Activated CD4-positive, alpha-beta T cell treated with anti-CD3 and anti-CD28 coated beads, Interleukin-2, amount 50 U/mL, for 4 hours (primary cell): ENCODE data around the gene ITPR1.
A peak's percentile ranks its signal among the peaks of the same experiment; 100 is the strongest.
"Not testable (repeated sequence)": the region's sequence is repeated elsewhere in the genome, so short reads cannot be mapped to it uniquely, and the experiment has no call there.

Experiments
- DNase-seq, 2 experiments: peaks; one replicate each; pipeline ENCODE4 v3.0.0-alpha.2; 2020

ITPR1 gene

DNA sequence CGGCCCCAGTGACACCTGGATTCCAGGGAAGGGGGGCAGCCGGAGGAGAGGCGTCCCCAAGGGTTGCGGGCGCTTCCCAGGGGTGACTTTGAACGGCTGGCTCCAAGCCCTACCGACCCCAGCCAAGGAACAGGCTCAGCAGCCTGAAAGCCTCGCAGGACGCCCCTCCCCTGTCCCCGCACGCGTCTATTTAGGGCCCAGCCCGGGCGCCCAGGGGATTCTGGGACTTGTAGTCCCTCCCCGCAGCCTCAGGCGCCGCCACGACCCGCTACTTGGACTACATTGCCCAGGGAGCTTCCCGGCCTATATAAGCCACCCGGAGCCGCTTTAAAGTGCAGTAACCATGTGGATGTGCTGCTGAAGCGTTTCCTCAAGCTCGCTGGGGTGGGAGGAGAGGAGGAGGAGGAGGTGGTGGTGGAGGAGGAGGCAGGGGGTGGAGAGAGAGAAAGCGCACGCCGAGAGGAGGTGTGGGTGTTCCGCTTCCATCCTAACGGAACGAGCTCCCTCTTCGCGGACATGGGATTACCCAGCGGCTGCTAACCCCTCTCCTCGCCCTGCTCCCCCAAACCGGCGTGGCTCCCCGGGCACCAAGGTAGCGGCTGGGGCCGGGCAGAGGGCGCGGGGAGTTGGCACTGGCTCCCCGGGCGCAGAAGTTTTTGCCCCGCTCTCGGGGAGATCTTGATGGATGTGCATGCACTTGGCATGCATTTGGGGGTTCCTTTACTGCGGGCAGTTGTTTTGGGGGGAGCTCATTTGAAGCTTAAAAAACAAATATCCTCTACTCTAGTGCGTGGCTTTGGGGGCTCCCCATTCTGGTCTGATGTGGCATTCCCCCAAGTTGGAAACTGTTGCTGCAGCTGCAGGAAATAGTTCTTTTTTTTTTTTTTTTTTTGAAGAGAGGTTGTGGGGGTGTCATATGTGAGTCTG, at the start of gene ITPR1:
TSS of gene ITPR1 (plus strand) at position 335 of the 927 bp plus-strand sequence. CDS start 23,144 bp downstream, outside the sequence.
- peak; percentile 99 for DNase-seq

GRCh38 chr3:4447295-4447999, 45.7 kb upstream of the ITPR1 start:
- no peak for DNase-seq

- no peak for DNase-seq
These were observed 45.0 kb upstream of the ITPR1 start for GRCh38 chr3:4448187-4448586.

GRCh38 chr3:4449043-4449805, 43.9 kb upstream of the ITPR1 start:
- DNase-seq, result no peak

DNA sequence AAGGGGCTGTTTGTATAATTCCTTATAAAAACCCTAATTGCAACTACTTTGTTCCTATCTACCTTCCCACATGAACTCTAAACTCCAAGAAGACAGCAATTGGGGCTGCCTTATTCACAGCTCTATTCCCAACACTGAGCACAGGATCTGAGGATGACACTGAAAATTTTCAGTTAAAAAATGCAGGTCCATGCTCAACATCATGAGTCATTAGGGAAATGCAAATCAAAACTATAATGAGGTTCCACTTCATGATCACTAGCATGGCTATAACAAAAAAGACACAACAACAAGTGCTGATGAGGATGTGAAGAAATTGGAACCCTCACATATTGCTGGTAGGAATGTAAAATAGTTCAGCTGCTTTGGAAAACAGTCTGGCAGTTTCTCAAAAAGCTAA, 39.0 kb upstream of the ITPR1 start:
- no peak for DNase-seq

DNA sequence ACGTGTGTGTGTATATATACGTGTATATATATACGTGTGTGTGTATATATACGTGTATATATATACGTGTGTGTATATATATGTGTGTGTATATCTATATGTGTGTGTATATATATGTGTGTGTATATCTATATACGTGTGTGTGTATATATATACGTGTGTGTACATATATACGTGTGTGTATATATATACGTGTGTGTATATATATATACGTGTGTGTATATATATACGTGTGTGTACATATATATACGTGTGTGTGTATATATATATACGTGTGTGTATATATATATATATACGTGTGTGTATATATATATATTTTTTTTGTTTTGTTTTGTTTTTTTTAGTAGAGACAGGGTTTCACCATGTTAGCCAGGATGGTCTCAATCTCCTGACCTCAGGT, 36.4 kb upstream of the ITPR1 start:
- DNase-seq, result not testable (repeated sequence)

DNA sequence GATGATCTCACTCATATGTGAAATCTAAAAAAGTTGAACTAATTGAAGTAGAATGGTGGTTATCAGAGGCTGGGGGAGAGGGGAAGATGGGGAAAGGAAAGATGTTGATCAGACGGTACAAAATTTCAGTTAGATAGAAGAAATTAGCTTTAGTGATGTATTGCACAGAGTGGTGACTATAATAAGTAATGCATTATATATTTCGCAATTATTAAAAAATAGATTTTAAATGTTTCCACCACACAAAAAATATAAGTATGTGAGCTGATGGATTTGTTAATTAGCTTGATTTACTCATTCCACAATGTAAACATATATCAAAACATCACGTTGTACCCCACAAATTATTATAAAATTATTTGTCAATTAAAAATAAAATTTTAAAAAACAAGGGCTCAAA, 34.2 kb upstream of the ITPR1 start:
- DNase-seq, result no peak

GRCh38 chr3:4460334-4460733, 32.8 kb upstream of the ITPR1 start:
- DNase-seq, result no peak

- no peak for DNase-seq
These were observed 31.6 kb upstream of the ITPR1 start for GRCh38 chr3:4461468-4462090.

- no peak for DNase-seq
These were observed 30.6 kb upstream of the ITPR1 start for GRCh38 chr3:4462369-4463040.

DNA sequence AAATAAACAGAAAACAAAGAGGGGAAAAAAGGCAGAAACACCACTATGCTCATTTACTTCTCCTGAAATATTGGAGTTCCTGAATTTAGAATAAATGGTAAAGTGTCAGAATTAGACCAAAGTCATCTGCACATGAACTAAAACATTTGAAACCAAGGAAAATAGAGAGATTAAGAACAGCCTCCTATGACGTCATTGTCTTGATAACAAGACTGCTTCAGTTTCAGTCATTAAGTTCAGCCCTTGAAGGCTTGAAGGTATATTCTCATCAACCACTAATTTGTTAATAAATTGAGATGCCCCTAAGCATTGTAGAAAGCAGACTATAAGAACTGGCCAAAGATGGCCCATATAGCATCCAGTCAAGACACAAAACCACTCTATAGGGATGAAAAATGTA, 28.6 kb upstream of the ITPR1 start:
- no peak for DNase-seq

GRCh38 chr3:4466741-4467521, 26.2 kb upstream of the ITPR1 start, which contains the start of gene SUMF1:
TSS of gene SUMF1 (minus strand) at chr3:4467269. CDS start at chr3:4467245, 24 bp downstream.
- peak; percentile 57 to 62 for DNase-seq

- DNase-seq, result no peak
These were observed 25.7 kb upstream of the ITPR1 start for GRCh38 chr3:4467522-4467867.

DNA sequence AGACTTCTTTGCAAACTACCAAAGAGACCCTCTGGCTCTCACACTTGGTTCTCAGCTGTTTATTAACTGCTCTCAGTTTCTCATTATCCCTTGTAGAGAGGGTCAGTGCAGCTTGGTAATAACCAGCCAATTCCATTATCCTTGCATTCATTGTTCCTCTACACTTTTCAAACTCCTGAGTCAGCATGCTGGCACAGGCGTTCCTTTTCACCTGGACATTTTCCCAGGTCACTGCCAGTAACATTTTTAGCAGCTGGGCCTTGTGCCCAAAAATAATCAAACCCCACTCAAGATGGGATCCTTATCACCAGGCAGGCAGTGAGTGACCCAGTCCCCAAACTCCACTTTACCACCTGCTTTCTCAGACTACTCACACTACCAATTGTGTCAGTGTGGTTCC, 21.2 kb upstream of the ITPR1 start:
- DNase-seq, result no peak

DNA sequence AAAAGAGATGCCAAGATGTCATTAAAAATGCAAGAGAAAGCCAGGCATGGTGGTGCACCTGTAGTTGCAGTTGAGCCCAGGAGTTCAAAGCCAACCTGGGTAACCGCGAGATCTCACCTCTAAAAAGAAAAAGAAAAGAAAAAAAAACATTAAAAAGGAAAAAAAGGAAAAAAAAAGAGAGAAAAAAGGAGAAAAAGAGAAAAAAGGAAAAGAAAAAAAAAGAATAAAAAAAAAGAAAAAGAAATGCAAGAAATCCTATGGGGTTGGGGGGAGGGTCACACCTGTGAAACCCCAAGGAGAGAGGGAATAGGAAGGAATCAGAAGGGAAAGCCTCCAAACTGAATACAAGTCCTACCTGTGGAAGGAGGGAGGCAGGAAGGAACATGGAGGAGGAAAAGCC, 20.8 kb upstream of the ITPR1 start:
- DNase-seq, result no peak

DNA sequence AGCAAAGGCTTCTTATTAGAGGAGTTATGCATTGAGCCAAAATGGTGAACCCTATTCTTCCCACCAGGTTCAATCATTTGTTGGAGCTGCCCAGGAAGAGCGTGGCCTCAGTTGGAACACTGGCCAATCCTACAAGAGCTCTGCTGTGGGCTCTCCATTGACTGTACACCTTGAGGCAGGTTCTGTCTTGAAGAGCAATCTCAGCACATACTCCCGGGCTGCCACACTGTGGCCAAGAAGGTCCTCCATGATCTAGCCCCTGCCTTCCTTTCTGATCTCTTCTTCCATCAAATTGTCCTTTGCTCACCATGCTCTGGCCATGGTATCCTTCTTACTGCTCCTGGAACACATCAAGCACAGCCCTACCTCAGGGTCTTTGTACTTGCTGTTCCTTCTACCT, 20.4 kb upstream of the ITPR1 start:
- no peak for DNase-seq

DNA sequence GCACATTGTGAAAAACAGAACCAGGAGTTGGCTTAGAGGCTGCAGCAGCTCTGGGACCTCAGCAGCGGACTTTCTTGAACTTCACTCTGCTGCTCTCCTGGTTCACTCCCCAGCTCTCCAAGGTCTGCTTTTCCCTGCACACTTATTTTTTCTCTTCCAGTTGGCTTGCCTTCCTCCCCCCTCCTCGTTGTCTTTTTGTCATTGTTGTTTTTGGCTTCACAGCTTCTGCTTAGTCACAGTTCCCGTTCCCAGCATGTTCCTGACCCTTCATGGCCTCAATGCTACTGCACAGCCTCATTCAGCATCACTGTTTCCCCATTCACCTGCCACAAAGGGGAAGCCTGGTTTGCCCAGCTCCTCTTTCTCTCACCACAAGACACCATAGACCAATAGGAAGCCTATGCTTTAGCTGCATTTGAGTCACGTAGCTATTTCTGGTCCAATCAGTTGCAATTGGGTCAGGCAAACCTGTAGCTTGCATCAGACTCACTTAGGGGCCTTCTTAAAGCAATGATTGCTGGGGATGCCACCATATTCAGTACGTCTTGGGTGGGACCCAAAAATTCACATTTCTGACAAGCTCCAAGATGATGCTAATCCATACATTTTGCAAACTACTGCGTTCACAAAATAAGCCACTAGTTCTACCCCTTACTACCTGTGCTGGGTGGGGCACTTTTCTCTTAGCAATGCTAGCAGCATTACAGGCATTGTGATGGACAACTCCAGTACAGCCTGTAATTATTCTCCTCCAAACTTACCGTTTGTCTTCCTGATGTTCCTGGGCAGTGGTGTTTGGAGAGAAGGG, 18.3 kb upstream of the ITPR1 start:
- no peak for DNase-seq

- no peak for DNase-seq
These were observed 17.3 kb upstream of the ITPR1 start for GRCh38 chr3:4475804-4476203.

DNA sequence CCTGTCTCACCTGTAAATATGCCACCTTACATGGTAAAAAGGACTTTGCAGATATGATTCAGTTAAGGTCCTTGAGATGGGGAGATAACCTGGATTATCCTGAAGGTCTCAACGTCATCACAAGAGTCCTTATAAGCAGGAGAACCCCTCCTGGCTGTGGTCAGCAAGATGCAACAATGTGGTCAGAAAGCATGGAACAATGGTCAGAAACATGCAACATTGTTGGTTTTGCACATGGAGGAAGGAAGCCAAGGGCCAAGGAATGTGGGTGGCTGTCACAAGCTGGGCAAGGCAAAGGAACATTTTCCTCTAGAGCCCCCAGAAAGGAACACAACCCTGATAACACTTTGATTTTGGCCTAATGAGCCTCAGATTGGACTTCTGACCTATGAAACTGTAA, 16.7 kb upstream of the ITPR1 start:
- no peak for DNase-seq

GRCh38 chr3:4478261-4478660, 14.9 kb upstream of the ITPR1 start:
- no peak for DNase-seq

DNA sequence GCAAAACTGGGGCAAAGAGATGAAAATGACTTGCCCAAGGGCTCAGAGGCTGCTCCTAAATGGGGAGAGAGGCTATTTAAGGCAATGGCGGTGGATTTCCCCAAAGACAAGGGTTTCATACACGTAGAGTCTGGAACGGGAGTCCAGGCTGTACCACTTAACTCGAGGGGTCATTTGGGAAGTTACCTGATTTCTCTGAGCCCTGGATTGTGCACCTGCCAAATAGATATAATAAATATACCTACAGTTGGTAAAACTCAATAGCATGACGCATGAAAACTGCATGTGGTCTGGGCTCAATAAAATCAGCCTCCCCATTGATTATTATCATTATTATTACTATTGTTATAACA, 1.3 kb upstream of the ITPR1 start:
- DNase-seq, result no peak
